Measurements from ENCODE around the gene TRIM24. TPM values are rescaled to one million over a fixed set of nuclear protein-coding genes. Genes with fewer than 3 reads are reported as not detected.

TRIM24 gene
- total and polyA plus RNA-seq, 2 of the 13 experiments (the other 11 are each of a cell fraction or from before 2014, with no cell fraction given) = 100 to 106 TPM

GRCh38 chr7:138459413-138460175, 465 bp upstream of the TRIM24 start (continued):
- TF ChIP-seq SRSF1 (optimal IDR thresholded peaks at IDR 0.05; ENCODE audit: low read depth, low read length) = no peak
- TF ChIP-seq KLF6 (CRISPR knock-in tag; IDR thresholded peaks at IDR 0.05) = no peak
- TF ChIP-seq FOXA3 (CRISPR knock-in tag; IDR thresholded peaks at IDR 0.05) = peak; percentile 40; the same call in 1 of the 2 replicates
- TF ChIP-seq HIVEP1 (CRISPR knock-in tag; IDR thresholded peaks at IDR 0.05) = no peak
- TF ChIP-seq IRX3 (CRISPR knock-in tag; IDR thresholded peaks at IDR 0.05; ENCODE audit: borderline replicate concordance, low read depth) = no peak
- TF ChIP-seq ZNF777 (CRISPR knock-in tag; IDR thresholded peaks at IDR 0.05) = no peak
- TF ChIP-seq POLR2A (IDR thresholded peaks at IDR 0.05; ENCODE audit: insufficient read depth in 1 of 2, low read depth in 2 of 2, low read length in 2 of 2) = peak in 1 of 2 experiments; percentile 47; a peak in 2 of 4 replicates
- no peak for TF ChIP-seq MLX (CRISPR knock-in tag; IDR thresholded peaks at IDR 0.05)
- no peak for TF ChIP-seq PBX3 (CRISPR knock-in tag; IDR thresholded peaks at IDR 0.05; ENCODE audit: borderline replicate concordance)
- no peak; the same call in 1 of the 2 replicates for TF ChIP-seq ERF (CRISPR knock-in tag; IDR thresholded peaks at IDR 0.05)
- TF ChIP-seq ZNF446 (CRISPR knock-in tag; IDR thresholded peaks at IDR 0.05) = no peak
- no peak for TF ChIP-seq KDM3A (CRISPR knock-in tag; IDR thresholded peaks at IDR 0.05; ENCODE audit: low read depth)
- 0 out of 2 replicates have a peak, but pooled peaks have one; percentile 7 for TF ChIP-seq YEATS4 (CRISPR knock-in tag; IDR thresholded peaks at IDR 0.05; ENCODE audit: borderline replicate concordance)
- no peak for TF ChIP-seq ZNF766 (CRISPR knock-in tag; IDR thresholded peaks at IDR 0.05; ENCODE audit: borderline replicate concordance)
- TF ChIP-seq SRF (IDR thresholded peaks at IDR 0.05; ENCODE audit: low read depth, low read length) = no peak
- TF ChIP-seq STAG1 (CRISPR knock-in tag; IDR thresholded peaks at IDR 0.05) = no peak
- TF ChIP-seq ARID2 (CRISPR knock-in tag; IDR thresholded peaks at IDR 0.05; ENCODE audit: borderline replicate concordance) = no peak
- no peak for TF ChIP-seq ZMYM2 (CRISPR knock-in tag; IDR thresholded peaks at IDR 0.05)
- TF ChIP-seq ZNF280D (CRISPR knock-in tag; IDR thresholded peaks at IDR 0.05) = no peak
- TF ChIP-seq ZNF550 (CRISPR knock-in tag; IDR thresholded peaks at IDR 0.05; ENCODE audit: borderline replicate concordance) = no peak
- no peak for TF ChIP-seq ZNF703 (CRISPR knock-in tag; IDR thresholded peaks at IDR 0.05; ENCODE audit: borderline replicate concordance)
- TF ChIP-seq TBX2 (CRISPR knock-in tag; IDR thresholded peaks at IDR 0.05; ENCODE audit: borderline replicate concordance) = no peak; the same call in 1 of the 2 replicates
- no peak for TF ChIP-seq RAD51 (IDR thresholded peaks at IDR 0.05; ENCODE audit: borderline replicate concordance)
- no peak for TF ChIP-seq TEAD3 (CRISPR knock-in tag; optimal IDR thresholded peaks at IDR 0.05; ENCODE audit: borderline replicate concordance)
- peak; percentile 66 for TF ChIP-seq HNRNPK (IDR thresholded peaks at IDR 0.05; ENCODE audit: low read depth, low read length, poor library complexity, severe bottlenecking)
- no peak for TF ChIP-seq RFXANK (CRISPR knock-in tag; IDR thresholded peaks at IDR 0.05)
- TF ChIP-seq PBX2 (CRISPR knock-in tag; IDR thresholded peaks at IDR 0.05) = no peak
